OCI-LY1 (cell line): ENCODE data around the gene LRCH1.

ENCODE experiments used
- EZH2 ChIP-seq: fragments of 200-600 bp; sonication (generic), shearing (Covaris generic); IDR thresholded peaks from 2 replicates; pipeline ENCODE4 v1.8.0; 2017; ENCODE audit warnings: borderline replicate concordance, mixed run types, mild to moderate bottlenecking, antibody characterized with exemption, low read length, moderate library complexity, mixed read lengths
- TF ChIP-seq, protein P1 (sequence below): fragments of 200-600 bp; sonication (generic), shearing (Covaris generic); IDR thresholded peaks from 2 replicates; pipeline ENCODE4 v1.5.1; 2017; ENCODE audit warnings: mild to moderate bottlenecking, antibody characterized with exemption, low read length, moderate library complexity, mixed read lengths

DNA sequence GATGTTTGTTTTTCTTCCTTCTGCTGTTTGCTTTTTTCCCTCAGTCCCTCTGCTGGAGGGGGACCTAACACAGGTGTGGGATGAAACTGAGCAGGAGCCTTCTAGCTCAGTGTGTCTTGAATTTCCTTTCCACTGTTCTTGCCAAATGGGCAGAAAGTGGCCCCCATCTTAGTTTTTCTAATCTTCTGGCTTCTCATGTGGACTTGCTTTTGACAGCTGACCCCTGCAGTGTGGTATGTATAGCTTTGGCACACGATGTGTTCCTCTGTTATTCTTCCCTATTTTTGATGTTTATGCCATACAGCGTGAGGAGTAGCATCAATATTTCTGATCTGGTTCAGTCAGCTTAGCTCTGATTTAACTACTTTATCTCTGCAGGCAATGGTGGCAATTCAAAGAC lies 8.3 kb downstream of the LRCH1 start:
- TF ChIP-seq EZH2: no peak
- TF ChIP-seq, protein P1, sequence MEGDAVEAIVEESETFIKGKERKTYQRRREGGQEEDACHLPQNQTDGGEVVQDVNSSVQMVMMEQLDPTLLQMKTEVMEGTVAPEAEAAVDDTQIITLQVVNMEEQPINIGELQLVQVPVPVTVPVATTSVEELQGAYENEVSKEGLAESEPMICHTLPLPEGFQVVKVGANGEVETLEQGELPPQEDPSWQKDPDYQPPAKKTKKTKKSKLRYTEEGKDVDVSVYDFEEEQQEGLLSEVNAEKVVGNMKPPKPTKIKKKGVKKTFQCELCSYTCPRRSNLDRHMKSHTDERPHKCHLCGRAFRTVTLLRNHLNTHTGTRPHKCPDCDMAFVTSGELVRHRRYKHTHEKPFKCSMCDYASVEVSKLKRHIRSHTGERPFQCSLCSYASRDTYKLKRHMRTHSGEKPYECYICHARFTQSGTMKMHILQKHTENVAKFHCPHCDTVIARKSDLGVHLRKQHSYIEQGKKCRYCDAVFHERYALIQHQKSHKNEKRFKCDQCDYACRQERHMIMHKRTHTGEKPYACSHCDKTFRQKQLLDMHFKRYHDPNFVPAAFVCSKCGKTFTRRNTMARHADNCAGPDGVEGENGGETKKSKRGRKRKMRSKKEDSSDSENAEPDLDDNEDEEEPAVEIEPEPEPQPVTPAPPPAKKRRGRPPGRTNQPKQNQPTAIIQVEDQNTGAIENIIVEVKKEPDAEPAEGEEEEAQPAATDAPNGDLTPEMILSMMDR: no peak
